GM19438 (cell line): ENCODE data around the gene ZC3H18.
A peak's percentile ranks its signal among the peaks of the same experiment; 100 is the strongest.

Experiments
- ATAC-seq: cut with Tn5 transposase; IDR thresholded peaks from one replicate; pipeline ENCODE4 v1.9.1; 2021; ENCODE audit warnings: low read depth; ENCODE audit not compliant: unreplicated experiment

ZC3H18 gene

DNA sequence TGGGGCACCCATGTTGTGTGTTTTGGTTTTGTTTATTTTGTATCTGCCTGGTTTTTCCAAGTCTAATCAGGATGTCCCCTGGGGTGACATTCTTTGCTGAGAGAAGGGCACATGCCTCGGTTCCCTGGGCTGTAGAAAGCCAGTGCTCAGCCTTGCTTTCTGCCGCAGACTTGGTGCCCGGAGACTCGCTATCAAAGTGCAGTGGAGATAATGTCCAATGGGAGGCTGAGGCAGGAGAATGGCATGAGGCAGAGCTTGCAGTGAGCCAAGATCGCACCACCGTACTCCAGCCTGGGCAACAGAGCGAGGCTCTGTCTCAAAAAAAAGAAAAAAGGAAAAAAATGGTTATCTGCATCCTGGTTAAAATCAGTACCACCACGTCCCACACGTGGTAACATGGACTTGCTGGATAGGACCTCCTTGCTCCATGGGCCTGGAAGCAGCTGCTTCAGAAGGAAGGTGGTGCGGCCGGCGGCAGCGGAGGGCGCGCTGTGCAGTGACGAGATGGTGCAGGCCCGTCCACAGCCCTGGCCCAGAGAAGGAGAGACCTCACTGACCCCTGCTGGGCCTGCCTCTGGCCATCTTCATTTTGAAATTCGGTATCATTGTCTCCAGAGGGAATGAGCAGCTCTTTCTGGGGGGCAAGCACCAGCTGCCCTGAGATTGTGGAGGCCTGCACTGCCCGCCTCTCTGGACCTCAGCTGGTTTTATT lies 48.9 kb downstream of the ZC3H18 start:
- no peak for ATAC-seq

- ATAC-seq = no peak
These were observed 49.9 kb downstream of the ZC3H18 start for GRCh38 chr16:88619859-88620815.

DNA sequence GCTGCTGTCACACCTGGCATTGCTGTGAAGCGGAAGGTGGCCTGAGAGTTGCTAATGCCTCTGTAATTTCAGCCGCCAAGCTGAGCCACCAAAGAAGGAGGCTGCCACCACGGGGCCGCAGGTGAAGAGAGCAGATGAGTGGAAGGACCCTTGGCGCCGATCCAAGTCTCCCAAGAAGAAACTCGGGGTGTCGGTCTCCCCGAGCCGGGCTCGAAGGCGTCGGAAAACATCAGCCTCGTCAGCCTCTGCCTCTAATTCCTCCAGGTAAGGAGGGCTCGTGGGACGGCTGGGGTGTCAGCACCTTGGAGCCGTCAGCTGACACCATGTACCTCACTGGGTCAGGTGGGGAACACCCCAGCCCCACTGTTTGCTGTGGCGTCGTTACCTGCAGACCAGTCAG lies 51.9 kb downstream of the ZC3H18 start:
- no peak for ATAC-seq

DNA sequence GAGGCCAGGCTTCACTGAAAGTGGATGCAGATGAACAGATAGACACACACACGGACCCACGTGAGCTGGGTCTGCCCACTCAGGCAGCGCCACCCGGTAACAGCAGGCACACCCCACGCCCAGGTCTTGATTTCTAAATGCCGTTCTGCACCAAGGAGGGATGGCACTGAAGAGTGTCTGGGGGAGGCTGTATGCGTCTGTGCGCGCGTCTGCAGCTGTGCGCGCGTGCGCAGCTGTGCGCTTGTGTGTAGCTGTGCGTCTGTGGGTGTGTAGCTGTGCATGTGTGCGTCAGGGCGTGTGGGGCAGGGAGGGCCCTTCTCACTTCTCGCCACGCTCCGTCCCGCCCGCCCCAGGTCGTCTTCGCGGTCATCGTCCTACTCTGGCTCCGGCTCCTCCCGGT lies 52.7 kb downstream of the ZC3H18 start:
- no peak for ATAC-seq

DNA sequence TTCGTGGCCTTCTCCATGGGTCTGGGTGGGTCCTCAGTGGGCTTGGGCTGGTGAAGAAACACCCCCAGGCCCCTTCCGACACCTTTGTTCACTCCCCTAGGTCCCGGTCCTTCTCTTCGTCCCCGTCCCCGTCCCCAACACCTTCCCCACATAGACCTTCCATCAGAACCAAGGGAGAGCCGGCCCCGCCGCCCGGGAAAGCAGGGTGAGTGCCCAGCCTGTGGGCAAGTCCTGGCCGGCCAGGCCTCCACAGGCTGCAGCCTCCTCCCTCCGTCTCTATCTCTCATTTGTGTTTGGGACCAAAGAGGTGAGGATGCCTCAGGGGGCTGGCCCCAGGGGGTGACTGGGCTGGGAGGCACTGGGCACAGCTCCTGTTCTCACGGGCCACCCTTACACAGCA lies 53.7 kb downstream of the ZC3H18 start:
- ATAC-seq = no peak

DNA sequence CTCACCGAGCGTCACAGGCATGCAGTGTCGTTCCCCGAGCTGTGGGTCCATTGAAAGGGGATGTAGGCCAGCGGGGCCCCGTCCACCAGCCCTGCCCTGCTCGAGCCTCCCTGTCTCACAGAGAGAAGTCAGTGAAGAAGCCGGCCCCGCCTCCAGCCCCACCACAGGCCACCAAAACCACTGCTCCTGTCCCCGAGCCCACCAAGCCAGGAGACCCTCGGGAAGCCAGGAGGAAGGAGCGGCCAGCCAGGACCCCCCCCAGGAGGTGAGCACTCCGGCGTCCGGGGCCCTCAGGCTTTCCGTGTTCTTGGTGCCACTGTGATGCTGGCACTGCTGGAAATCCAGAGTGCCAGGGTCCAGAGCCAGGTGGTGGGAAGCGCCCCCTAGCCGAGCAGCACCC lies 54.3 kb downstream of the ZC3H18 start:
- no peak for ATAC-seq

DNA sequence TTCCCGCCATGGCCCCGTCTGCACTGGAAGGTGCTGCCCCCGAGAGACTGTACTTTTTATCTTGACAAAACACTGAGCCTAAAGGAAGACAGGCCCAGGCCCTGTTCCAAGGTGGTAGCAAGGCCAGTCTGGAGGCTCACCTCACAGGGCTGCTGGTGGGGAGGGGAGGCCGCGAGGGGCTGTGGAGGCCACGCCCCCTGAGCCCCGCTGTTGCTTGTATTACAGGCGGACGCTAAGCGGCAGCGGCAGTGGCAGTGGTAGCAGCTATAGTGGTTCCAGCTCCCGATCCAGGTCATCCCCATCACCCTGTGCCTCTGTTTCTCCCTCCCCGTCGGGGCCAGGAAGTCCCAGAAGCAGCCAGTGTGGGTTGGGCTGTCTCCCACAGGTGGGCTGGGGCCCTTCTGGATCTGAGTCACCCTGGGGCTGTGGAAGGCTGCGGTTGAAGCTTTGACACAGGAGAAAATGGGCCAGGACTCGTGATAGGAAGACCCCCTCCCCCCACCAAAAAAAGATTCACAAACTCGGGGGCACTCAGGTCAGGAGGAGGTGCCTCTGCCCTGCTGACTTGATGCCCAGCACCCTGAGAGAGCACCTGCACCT lies 54.9 kb downstream of the ZC3H18 start:
- ATAC-seq = no peak

DNA sequence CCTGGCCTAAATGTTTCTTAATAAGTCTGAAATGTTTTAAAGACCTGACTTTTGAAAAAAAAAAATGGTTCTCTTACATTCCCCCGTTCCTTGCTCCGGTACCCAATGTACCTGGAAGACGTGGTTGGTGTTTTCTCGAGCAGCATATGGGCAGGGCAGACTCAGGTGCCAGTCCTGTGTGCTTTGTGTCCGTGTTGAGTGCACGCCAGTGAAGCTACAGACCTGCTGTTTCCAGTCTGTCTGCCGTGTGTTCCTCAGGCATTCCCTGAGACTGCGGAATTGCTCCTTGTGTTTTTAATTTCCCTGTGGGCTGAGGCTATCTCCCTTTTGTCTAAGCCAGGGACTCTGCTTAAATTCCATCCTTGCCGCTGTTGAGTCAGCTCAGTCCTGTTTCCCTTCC lies 56.4 kb downstream of the ZC3H18 start:
- ATAC-seq = no peak

- ATAC-seq = no peak
These were observed 57.6 kb downstream of the ZC3H18 start for GRCh38 chr16:88627531-88628411.

DNA sequence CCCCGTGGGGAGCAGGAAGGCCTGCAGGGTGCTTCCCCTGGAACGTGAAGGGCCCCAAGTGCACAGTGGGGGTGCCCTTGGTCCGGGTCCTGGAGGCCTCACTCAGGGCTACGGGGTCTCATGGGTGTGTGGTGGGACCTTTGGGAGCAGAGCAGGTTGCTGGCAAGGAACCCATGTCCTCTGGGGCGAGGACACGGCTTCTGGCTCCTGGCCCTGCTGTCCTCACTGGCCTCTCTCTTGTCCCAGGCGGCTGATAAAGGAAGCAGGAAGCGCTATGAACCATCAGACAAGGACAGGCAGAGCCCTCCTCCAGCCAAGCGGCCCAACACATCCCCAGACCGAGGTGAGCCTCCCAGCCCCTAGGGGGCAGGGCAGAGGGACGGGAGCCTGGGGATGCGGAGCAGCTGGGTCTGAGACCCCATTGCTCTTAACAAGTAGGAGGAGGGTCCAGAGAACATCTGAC lies 58.3 kb downstream of the ZC3H18 start:
- ATAC-seq = no peak

DNA sequence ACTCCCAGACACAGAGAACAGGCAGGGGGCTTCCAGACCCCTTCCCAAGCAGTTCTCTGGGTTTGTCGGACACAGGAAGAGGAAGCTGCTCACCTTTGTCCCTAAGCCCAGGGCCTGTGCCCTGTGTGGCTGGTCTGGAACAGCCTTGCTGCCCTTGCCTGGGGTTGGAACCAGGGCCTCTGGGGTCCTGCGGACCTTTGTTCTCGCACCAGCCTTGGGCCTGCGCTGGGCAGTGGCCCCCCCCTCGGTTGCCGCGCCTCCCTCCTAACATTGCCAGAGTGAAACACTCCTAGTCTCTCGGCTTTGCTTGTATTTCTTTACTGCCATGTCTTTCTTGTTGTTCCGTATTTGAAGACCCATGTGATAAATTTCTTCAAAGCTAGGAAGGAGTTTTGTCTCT lies 59.6 kb downstream of the ZC3H18 start:
- no peak for ATAC-seq

DNA sequence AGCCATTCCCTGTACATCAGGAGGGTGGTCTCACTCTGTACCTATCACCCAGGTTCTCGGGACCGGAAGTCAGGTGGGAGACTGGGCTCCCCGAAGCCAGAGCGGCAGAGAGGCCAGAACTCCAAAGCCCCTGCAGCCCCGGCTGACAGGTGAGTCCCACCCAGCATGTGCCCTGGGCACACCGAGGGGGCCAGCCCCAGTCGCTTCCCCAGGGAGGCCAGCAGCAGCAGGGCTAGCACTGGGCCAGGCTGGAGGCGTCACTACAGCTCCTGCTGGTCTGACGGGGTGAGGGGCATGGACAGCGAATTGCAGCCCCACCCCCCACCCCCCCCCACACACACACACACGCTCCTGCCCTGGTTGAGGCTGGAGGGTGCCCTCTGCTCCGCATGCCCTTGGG lies 60.2 kb downstream of the ZC3H18 start:
- ATAC-seq = no peak

GRCh38 chr16:88630941-88631340 lies 60.7 kb downstream of the ZC3H18 start:
- ATAC-seq = no peak

DNA sequence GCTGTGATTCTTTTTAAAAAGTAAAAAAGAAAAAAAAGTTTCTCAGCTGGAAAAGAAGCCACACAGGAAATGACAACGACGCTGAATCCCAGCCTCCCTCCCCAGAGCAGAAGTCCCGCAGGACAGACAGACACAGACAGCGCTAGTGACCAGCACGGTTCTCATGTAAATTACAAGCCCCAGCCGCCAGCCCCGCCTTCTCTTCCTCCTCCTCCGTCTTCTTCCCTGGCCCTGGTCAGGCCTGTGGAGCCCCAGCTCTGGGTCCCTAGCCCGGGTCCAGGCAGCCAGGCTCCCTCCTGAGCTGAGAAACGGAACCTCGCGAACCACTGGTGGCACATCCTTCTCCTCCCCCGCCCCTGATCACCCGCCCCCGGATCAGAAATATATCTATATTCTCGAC lies 61.2 kb downstream of the ZC3H18 start:
- no peak for ATAC-seq

GRCh38 chr16:88631920-88632586 lies 61.9 kb downstream of the ZC3H18 start:
- no peak for ATAC-seq

- ATAC-seq = no peak
These were observed 62.4 kb downstream of the ZC3H18 start for GRCh38 chr16:88632587-88632930.

DNA sequence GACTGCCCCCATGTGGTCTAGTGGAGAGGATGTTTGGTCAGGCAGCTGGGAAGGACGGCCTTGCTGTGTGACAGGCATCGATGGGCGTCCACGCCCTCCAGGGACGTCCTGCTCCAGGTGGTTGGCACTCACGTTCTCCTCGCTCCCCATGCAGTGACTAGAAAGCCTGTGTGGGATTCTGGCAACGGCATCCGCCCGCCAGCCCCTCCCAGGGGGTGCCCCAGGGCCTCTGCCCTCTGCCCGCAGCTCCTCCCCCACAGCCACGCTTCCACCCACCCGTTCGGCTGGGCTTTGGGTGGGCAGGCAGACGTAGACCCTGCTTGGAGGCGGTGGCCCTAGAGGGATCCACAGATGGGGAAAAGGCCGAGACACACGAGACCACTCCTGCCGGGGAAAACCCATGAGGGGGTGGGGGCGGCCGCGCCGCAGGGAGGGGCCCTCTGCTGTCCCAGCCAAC lies 63.5 kb downstream of the ZC3H18 start:
- peak; percentile 34 for ATAC-seq

DNA sequence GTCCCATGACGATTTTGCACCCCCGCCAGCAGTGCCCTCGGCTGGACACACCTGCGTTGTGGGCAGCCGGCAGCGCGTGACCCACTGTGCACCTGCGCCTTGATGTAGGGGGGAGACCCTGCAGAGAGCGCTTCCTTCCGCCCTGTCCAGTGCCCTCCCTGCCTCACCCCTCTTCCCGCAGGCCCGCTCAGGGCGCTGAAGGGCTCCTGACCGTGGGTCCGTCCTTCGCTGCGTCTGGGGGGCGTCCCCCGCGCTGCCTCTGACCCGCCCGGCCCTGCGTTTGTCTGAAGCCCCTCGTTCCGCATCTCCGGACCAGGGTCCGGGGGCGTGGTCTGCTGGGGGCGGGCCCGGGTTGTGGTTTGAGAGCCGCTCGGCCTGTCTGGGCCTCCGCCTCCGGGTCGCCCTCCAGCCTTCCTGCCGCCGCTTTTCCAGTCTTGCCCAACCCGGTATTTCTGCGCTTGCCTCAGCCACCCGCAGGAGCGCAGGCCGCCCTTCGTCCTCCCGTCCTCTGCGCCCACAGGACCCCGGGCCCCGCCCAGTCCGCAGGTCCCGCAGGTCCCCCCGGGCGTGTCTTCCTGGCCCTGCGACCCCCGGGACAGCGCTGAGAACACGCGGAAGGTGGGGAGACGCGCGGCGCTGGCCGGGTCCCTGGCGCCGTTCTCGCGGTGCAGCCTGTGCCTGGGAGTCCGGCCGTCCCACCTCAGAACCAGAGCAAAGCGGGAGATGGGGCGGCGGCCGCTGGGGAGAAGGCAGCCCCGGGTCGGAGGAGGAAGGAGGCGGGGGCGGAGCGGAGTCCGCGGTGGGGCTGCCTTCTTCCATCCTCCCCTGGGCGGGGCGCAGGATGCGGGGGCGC lies 64.2 kb downstream of the ZC3H18 start:
- peak; percentile 53 for ATAC-seq
